Mesodermal cell (in vitro differentiated cells): ENCODE measurements around the gene PIP5KL1.
"Not testable (repeated sequence)": the region's sequence is repeated elsewhere in the genome, so short reads cannot be mapped to it uniquely, and the experiment has no call there.

Source experiments
- H3K27ac ChIP-seq: 2 replicates; pipeline ENCODE4 v1.7.0; 2013; ENCODE audit warnings: mild to moderate bottlenecking, low read depth, low read length, moderate library complexity; ENCODE audit not compliant: severe bottlenecking
- H3K36me3 ChIP-seq: 2 replicates; pipeline ENCODE4 v1.7.1; 2013; ENCODE audit warnings: mild to moderate bottlenecking, low read length, moderate library complexity; ENCODE audit not compliant: control insufficient read depth, insufficient read depth
- H3K4me1 ChIP-seq: one replicate; pipeline ENCODE4 v1.7.1; 2013; ENCODE audit warnings: mild to moderate bottlenecking, low read length; ENCODE audit not compliant: insufficient read depth, control insufficient read depth, poor library complexity, severe bottlenecking
- H3K4me3 ChIP-seq: 2 replicates; pipeline ENCODE4 v1.7.0; 2013; ENCODE audit warnings: low read length, control low read depth, mild to moderate bottlenecking; ENCODE audit not compliant: insufficient read depth, poor library complexity, severe bottlenecking; ENCODE audit errors: extremely low read depth
- H3K9me3 ChIP-seq: 2 replicates; pipeline ENCODE4 v1.7.1; 2013; ENCODE audit warnings: mild to moderate bottlenecking, low read length, moderate library complexity; ENCODE audit not compliant: control insufficient read depth
- WGBS, 2 experiments: methylation state at CpG; one replicate each; pipeline ENCODE4 v1.1.5; 2013; ENCODE audit warnings: missing lambda C conversion rate in 2 of 2; ENCODE audit not compliant: insufficient coverage in 2 of 2; 5-methylcytosine and 5-hydroxymethylcytosine counted together

The PIP5KL1 gene

DNA sequence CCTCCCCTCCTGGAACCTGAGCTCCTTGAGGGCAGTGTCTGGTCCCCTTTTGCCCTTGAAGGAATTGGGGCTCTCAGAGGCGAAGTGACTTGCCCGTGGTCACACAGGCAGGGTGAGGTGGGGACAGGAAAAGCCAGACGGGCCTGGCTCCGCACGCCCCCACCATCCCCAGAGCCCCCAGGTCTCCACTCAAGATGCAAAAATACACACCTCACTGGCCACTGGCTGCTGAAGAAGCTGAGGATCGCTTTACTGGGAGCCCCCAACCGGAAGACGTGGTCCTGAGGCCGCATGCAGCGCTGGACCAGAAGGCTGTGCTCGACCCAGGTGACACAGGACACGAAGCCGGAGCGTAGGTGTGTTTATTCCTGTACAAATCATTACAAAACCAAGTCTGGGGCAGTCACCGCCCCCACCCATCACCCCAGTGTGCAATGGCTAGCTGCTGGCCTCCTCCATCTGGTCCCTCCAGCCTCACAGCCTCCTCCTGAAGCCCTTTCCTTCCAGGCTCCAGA lies 45.5 kb downstream of the PIP5KL1 start:
- Histone ChIP-seq H3K4me1 (peaks cover 16% of the 10 kb centered on the region), H3K9me3 (no peaks in the 10 kb centered on the region), H3K4me3 (no peak overlapping the region), H3K36me3 (peaks cover 34% of the 10 kb centered on the region), H3K27ac (peak overlapping the region; percentile 29)
- WGBS, 2 experiments = 87 to 91% methylated on average over 12 to 15 of the region's 15 CpGs

DNA sequence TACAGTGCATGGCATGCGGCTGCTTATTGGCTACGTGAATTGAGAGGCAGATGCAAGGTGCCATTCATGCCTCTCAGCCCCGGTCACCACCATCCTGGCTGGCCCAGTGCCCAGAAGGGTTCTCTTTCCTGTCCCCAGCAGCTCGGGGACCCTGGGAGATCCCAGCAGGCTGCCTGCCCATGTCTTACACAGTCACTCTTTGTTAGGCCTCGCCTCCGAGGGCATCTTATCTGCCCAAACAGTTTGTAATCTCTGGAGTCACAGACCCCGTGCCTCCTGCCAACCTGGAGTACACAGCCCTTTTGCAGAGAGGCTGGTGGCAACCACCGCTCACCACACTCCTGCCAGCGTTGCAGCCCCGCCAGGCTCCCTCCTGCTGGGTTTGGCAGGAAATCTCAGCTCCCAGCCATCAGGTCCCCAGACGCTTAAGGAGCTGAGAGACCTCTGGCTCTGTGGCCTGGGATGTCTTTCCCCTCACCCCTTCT lies 46.1 kb downstream of the PIP5KL1 start:
- Histone ChIP-seq H3K9me3 (no peaks in the 10 kb centered on the region), H3K27ac (peak overlapping the region; percentile 10), H3K4me1 (peaks cover 16% of the 10 kb centered on the region), H3K4me3 (no peak overlapping the region), H3K36me3 (peaks cover 28% of the 10 kb centered on the region)
- WGBS, 2 experiments = 73 to 75% methylated on average over 11 of the region's 11 CpGs

DNA sequence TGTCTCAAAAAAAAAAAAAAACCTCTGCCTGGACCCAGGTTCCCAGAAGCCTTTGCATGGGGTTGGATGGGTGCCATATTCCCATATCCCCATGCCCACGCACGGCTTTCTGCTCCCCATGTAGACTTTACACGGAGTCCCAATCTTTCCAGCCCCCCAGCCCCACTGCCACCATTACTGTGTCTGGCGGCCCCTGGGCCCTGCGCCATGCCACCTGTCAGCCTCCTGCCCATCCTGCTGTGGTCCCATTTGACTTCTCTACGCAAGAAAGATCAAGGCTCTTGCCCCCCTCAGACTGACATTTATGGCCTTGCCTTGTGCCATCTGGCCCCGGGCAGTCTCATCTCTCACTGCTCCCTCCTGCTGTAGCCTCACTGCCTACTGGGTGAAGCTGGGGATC lies 46.6 kb downstream of the PIP5KL1 start:
- 97% methylated on average over 7 of the region's 7 CpGs for WGBS, 2 experiments
- Histone ChIP-seq H3K4me1 (peaks cover 16% of the 10 kb centered on the region), H3K9me3 (no peaks in the 10 kb centered on the region), H3K4me3 (no peak overlapping the region), H3K36me3 (peaks cover 23% of the 10 kb centered on the region), H3K27ac (no peak overlapping the region)

DNA sequence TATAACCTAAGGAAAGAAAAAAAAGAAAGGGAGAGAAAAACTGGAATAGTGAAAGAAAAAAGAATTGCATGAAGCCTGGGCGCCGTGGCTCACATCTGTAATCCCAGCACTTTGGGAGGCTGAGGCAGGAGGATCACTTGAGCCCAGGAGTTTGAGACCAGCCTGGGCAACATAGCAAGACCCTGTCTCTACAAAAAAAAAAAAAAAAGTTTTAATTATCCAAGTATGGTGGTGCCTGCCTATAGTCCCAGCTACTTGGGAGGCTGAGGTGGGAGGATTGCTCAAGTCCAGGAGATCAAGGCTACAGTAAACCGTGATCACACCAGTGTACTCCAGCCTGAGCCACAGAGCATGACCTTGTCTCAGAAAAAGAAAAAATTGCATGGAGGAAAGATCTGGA lies 48.9 kb downstream of the PIP5KL1 start:
- H3K36me3 ChIP-seq, H3K9me3 ChIP-seq, H3K4me3 ChIP-seq, H3K27ac ChIP-seq: not testable (repeated sequence)
- peaks cover 21% of the 10 kb centered on the region for H3K4me1 ChIP-seq
- WGBS, 2 experiments = 88 to 100% methylated on average over 2 to 3 of the region's 3 CpGs

DNA sequence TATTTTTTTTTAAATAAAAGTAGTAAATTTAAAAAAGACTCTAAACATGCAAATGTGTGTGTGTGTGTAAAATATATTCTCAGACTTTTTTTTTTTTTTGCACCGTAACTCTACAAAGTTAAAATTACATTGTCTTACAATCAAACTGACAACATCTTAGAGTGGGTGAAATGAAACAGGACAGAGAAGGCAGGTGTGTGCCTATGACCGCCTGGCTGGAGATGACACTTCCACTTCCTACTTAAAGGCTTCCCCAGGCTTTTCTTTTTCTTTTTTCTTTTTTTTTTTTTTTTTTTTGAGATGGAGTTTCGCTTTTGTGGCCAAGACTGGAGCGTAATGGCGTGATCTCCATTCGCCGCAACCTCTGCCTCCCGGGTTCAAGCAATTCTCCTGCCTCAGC lies 50.4 kb downstream of the PIP5KL1 start:
- H3K4me1 ChIP-seq = peaks cover 23% of the 10 kb centered on the region
- no peak overlapping the region for H3K27ac ChIP-seq
- H3K36me3 ChIP-seq = peaks cover 3% of the 10 kb centered on the region
- no peak overlapping the region for H3K4me3 ChIP-seq
- 79% methylated on average over 3 of the region's 8 CpGs; no CpG with 5 or more reads in 1 of the 2 experiments for WGBS, 2 experiments
- no peaks in the 10 kb centered on the region for H3K9me3 ChIP-seq

DNA sequence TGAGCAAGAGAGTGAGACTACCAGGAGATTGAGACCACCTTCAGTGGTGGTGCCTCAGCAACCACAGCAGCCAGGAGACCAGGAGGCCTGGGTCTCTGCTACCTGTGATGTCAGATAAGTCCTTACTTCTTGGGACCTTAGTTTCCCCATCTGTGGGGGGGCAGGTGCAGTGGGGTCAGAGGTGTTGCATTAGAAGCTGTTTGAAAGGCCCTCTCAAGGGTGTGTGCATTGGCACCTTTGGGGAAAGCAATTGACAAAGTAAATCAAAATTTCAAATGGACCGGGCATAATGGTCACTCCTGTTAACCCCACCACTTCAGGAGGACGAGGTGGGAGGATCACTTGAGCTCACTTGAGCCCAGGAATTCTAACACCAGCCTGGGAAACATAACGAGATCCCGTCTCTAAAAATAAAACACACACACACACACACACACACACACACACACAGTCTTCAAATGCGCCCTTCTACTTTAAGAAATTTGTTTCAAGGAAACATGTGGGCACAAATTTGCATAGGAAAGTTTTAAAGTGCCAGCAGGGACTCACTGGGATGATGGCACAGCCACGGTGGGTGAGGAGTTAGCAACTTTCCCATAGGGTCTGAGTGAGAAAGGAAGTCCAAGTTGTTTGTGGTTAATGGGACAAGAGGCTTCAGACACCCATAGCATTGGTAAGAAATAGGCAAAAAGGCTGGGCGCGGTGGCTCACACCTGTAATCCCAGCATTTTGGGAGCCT lies 51.8 kb downstream of the PIP5KL1 start:
- WGBS, 2 experiments = 86 to 95% methylated on average over 5 to 6 of the region's 8 CpGs
- no peak overlapping the region for H3K4me3 ChIP-seq
- peaks cover 19% of the 10 kb centered on the region for H3K4me1 ChIP-seq
- no peaks in the 10 kb centered on the region for H3K9me3 ChIP-seq
- no peaks in the 10 kb centered on the region for H3K36me3 ChIP-seq
- no peak overlapping the region for H3K27ac ChIP-seq

DNA sequence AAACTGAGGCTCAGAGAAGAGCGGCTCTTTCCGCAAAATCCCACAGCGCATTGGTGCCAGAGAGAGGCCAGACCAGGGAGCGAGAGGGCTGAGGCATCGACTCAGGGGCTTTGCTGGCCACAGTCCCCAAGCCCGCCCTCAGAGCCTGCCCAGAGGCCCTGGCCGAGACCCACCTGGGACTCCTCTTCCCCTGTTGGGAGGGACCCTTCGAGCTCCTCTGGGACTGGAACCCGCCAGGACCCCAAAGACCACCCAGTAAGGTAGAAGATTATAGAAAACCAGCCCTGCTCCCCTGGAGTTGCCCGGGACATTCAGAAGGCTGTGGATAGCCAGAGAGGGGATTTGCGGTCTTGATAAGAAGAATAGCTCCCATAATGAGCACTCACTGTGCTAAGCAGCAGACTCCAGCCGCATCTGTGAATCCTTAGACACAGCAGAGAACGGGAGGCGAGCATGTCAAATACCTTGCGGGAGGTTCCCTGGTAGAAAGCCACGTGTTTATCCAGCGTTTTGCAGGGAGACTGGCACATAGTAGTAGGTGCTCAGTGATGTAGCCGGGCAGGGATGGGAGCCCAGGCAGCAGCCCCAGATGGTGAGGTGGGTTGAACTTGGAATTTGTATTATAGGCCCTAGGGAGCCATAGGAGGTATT lies 52.5 kb downstream of the PIP5KL1 start:
- H3K4me1 ChIP-seq = peaks cover 26% of the 10 kb centered on the region
- H3K9me3 ChIP-seq = no peaks in the 10 kb centered on the region
- peak overlapping the region; percentile 39 for H3K4me3 ChIP-seq
- WGBS, 2 experiments = 69 to 71% methylated on average over 16 to 17 of the region's 18 CpGs
- H3K27ac ChIP-seq = peak overlapping the region; percentile 37
- no peaks in the 10 kb centered on the region for H3K36me3 ChIP-seq

DNA sequence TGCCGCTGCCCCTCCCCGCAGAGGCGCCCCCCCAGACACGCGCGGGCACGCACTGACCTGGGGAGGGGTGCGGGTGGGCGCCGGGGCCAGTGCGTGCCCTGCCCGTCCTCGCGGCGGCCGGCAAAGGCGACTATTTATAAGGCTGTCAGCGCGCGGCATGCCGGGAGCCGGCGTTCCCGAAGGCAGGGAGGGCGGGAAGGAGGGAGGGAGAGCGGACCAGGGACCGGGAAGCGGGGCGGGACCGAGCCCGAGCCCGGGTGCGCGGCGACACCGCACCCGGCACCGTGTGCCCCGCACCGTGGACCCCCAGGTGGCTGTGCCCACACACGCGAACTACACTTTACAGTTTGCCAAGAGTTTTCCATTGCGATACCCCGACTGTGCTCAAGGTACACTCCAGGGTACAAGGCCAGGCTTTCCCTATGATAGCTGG lies 53.0 kb downstream of the PIP5KL1 start, which contains the start of gene AK1:
AK1 (minus strand) TSS at position 110 of the 433 bp plus-strand sequence. CDS start 3,058 bp downstream, outside the sequence.
- no peaks in the 10 kb centered on the region for H3K9me3 ChIP-seq
- H3K27ac ChIP-seq = peak within 1 kb of the TSS; percentile 41
- H3K4me1 ChIP-seq = peaks cover 31% of the 10 kb centered on the region
- H3K4me3 ChIP-seq = peak within 1 kb of the TSS; percentile 39
- no peaks in the 10 kb centered on the region for H3K36me3 ChIP-seq
- WGBS, 2 experiments = 2 to 4% methylated on average over 35 to 37 of the region's 44 CpGs

DNA sequence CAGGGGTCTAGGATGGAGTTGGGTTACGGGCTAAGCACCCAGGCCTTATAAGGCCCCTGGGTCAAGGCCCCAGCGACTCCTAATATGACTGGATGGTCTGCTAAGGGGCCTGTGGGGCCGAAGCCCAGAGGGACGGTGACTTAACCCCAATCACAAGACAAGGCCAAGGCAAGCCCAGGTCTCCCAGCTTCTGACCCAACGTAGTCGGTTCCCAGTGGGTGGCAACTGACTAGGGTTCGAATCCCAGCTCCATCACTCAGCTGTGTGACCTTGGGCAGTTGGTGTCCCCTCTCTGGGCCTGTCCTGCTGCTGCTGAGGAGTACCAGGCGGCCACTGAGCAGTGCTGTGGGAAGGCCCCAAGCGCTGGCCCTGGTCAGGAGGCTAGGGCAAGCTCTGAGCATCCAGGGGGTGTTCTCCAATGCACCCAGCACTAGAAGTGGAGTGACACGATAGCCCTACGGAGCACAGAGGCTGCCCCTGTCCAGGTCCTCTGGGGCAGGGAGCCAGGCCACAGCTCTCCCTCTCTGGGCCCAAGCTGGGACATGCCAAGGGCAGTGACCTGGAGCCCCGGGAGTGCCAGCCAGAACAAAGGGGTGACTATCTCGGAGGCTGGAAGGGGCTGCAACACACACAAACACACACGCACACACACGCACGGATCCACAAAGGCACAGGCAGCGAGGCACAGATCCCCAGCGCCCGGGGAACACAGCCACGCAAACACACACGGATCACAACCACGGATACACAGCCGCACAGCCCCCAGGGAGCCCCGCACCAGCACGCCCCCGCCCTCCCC lies 53.6 kb downstream of the PIP5KL1 start:
- Histone ChIP-seq H3K36me3 (no peaks in the 10 kb centered on the region), H3K9me3 (no peaks in the 10 kb centered on the region), H3K4me1 (peaks cover 34% of the 10 kb centered on the region), H3K27ac (peak overlapping the region; percentile 41), H3K4me3 (peak overlapping the region; percentile 39)
- 54 to 77% methylated on average over 13 to 22 of the region's 26 CpGs for WGBS, 2 experiments

DNA sequence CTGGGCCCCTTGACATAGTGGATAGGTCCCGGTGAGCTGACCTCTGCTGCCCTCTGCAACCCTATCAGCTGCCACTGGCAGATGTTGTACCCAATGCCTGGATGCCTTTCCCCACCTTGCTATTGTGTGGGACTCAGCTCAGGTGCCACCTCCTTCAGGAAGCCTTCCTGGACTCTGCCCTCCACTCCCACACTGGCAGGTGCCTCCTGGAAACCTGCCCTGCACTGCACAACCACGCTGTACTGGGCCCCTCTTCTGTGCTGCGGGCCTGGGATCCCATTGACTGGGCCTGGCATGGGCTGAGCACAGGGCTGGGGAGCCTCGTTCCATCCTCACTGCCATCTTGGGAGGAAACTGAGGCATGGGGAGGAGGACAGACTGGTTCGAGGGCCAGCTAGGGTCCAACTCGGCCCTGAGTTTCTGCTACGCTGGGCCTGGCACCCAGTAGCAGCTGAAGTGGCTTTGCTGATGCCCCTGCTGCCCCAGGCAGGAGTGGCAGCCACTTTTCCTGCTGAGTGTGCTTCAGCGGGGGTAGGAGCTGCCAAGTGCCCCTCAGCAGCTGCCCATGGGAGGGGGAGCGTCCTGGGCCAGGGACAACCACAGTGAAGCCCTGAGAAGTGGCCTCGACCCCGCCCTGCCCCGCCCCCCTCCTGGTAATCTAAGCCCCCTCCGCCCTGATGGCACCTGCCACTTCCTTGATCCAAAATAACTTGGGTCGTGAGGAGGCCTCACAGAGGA lies 54.4 kb downstream of the PIP5KL1 start:
- no peak overlapping the region for H3K27ac ChIP-seq

More for the DNA sequence above, 54.4 kb downstream of the PIP5KL1 start:
- no peaks in the 10 kb centered on the region for H3K9me3 ChIP-seq
- no peaks in the 10 kb centered on the region for H3K36me3 ChIP-seq
- H3K4me1 ChIP-seq = peaks cover 34% of the 10 kb centered on the region
- WGBS, 2 experiments = 91 to 94% methylated on average over 6 to 10 of the region's 14 CpGs
- no peak overlapping the region for H3K4me3 ChIP-seq
